Transverse colon (tissue), 4 donors: ENCODE data around the gene PLEKHG4. TPM values are rescaled to one million over a fixed set of nuclear protein-coding genes. Genes with fewer than 3 reads are reported as not detected.

ENCODE experiments used
- DNase-seq: peaks from one replicate; pipeline ENCODE4 v3.0.0-alpha.2; 2019
- H3K27ac ChIP-seq, 4 donors: fragments of 200-600 bp; sonication (generic); 2 replicates each; pipeline ENCODE4 v1.5.1; 2016 to 2018; ENCODE audit warnings: inconsistent platforms in 4 of 4
- H3K27me3 ChIP-seq: fragments of 200-600 bp; sonication (generic); 2 replicates; pipeline ENCODE4 v1.5.1; 2017; ENCODE audit warnings: inconsistent platforms
- H3K36me3 ChIP-seq, 4 donors: fragments of 200-600 bp; sonication (generic); 2 replicates each; pipeline ENCODE4 v1.5.1; 2017 to 2019; ENCODE audit warnings: inconsistent platforms in 4 of 4
- H3K4me1 ChIP-seq, 4 donors: fragments of 200-600 bp; sonication (generic); 2 replicates each; pipeline ENCODE4 v1.5.1; 2017 to 2020; ENCODE audit warnings: inconsistent platforms in 4 of 4
- H3K4me3 ChIP-seq, 4 donors: fragments of 200-600 bp; sonication (generic); 1 replicate in 1 of 4; 2 replicates in 3 of 4; pipeline versions ENCODE4 v1.5.1 to v1.6.1; 2017 to 2019; ENCODE audit warnings: inconsistent platforms in 4 of 4
- H3K9me3 ChIP-seq, 2 donors: fragments of 200-600 bp; sonication (generic); 2 replicates each; pipeline ENCODE4 v1.5.1; 2017 to 2019; ENCODE audit warnings: inconsistent platforms in 2 of 2
- EP300 ChIP-seq: sonication (generic); formaldehyde crosslinking; IDR thresholded peaks from one replicate; pipeline ENCODE4 v1.6.1; 2017; ENCODE audit warnings: antibody characterized with exemption, low read depth
- POLR2A ChIP-seq: fragments of 450-650 bp; IDR thresholded peaks from one replicate; pipeline ENCODE4 v1.6.1; 2016; ENCODE audit warnings: antibody characterized with exemption, mild to moderate bottlenecking, moderate library complexity
- POLR2AphosphoS5 ChIP-seq, 3 donors: sonication (generic); formaldehyde crosslinking; IDR thresholded peaks; one replicate each; pipeline ENCODE4 v1.6.1; 2016; ENCODE audit warnings: antibody characterized with exemption in 3 of 3
- WGBS, 2 donors: methylation state at CpG; one replicate each; pipeline ENCODE4 v1.1.5; 2018; ENCODE audit warnings: low coverage in 1 of 2; 5-methylcytosine and 5-hydroxymethylcytosine counted together
- in situ Hi-C, 4 donors: fragments of 200-750 bp; cut with MboI; loops; one replicate each; pipeline versions ENCODE4 v1.15.0 to v1.15.1; 2017; ENCODE audit warnings: low sequenced_read_pairs in 3 of 4, low pct_ligation_motif_present in 1 of 4, low pct_unique_long_range_greater_than_20kb in 1 of 4
- intact Hi-C: fragments of 100-400 bp; cut with DNase I; formaldehyde crosslinking; loops from one replicate; pipeline ENCODE4 v1.15.1; 2023; ENCODE audit warnings: low total_unique reads
- total RNA-seq, 4 donors: library from RNA; depleted of rRNA; stranded (reverse); fragments of >200 nt; gene quantifications; one replicate each; pipeline ENCODE4 v1.1.0, GENCODE V29; 2016
- TF ChIP-seq, protein P1 (sequence below), 5 experiments: fragments of 200-600 bp in 3 of 5; fragments of 450-650 bp in 2 of 5; sonication (generic) in 3 of 5; IDR thresholded peaks; 1 replicate in 2 of 5; 2 replicates in 3 of 5; pipeline ENCODE4 v1.5.1; 2016 to 2017; ENCODE audit warnings: antibody characterized with exemption in 5 of 5, inconsistent platforms in 3 of 5, mild to moderate bottlenecking in 2 of 5, moderate library complexity in 1 of 5

The PLEKHG4 gene, protein sequence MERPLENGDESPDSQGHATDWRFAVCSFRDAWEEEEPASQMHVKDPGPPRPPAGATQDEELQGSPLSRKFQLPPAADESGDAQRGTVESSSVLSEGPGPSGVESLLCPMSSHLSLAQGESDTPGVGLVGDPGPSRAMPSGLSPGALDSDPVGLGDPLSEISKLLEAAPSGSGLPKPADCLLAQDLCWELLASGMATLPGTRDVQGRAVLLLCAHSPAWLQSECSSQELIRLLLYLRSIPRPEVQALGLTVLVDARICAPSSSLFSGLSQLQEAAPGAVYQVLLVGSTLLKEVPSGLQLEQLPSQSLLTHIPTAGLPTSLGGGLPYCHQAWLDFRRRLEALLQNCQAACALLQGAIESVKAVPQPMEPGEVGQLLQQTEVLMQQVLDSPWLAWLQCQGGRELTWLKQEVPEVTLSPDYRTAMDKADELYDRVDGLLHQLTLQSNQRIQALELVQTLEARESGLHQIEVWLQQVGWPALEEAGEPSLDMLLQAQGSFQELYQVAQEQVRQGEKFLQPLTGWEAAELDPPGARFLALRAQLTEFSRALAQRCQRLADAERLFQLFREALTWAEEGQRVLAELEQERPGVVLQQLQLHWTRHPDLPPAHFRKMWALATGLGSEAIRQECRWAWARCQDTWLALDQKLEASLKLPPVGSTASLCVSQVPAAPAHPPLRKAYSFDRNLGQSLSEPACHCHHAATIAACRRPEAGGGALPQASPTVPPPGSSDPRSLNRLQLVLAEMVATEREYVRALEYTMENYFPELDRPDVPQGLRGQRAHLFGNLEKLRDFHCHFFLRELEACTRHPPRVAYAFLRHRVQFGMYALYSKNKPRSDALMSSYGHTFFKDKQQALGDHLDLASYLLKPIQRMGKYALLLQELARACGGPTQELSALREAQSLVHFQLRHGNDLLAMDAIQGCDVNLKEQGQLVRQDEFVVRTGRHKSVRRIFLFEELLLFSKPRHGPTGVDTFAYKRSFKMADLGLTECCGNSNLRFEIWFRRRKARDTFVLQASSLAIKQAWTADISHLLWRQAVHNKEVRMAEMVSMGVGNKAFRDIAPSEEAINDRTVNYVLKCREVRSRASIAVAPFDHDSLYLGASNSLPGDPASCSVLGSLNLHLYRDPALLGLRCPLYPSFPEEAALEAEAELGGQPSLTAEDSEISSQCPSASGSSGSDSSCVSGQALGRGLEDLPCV
- 10 to 100 TPM in 2 of 4 donors, 1 to 10 TPM in 1, under 1 TPM in 1; 0.80 to 12.2 (median 8.7) TPM for total RNA-seq

DNA sequence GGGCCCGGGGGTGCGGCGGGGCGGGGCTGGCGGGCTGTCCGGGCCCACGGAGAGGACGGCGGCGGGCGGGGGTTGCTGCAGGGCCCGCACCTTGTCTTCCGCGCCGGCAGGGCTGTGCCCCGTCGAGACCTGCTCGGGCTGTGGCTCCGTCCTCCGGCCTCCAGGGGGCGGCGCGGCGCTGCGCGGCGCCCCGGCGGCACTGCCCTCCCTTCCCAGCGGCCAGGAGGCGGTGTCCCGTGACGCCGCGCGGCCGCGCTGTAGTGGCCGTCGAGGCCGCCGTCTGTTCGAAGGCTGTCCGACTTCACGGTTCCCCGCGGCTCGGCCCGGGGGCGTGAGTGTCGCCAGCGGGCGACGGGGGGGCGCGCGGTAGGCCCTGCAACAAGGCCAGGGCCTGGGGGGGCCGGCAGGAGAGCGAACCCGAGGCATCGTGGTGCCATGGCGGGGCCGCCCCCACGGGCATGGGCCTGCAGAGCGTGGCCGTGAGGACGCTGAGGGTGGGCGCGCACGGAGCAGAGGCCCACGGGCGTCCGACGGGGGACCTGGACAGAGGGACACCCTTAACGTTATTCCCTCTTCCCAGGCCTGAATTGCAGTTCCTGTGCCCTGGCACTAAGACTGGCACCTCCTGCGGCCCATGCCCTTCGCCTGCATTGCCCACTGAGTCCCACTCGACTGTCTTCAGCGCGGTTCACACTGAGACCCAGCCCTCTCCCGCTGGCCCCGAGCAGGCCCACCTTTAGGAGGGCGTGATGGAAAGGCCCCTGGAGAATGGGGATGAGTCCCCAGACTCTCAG, at the start of gene PLEKHG4:
Gene PLEKHG4 (plus strand): TSS at position 237 of the 794 bp plus-strand sequence. CDS start 513 bp downstream, at position 750.
- no peaks in the 10 kb centered on the region for H3K9me3 ChIP-seq
- H3K27me3 ChIP-seq, result no peaks in the 10 kb centered on the region
- peak within 1 kb of the TSS; percentile 52 to 78 (median 66) for H3K27ac ChIP-seq
- H3K4me1 ChIP-seq, result peaks cover 0 to 23% (median 21%) of the 10 kb centered on the region in 4 donors
- in situ Hi-C loops (loop anchor here in 1 of 4 donors (25.0 kb wide), 1 partner anchor 108 kb away; the partner anchor contains the start of gene TPPP3), intact Hi-C loops (loop anchor here (5.0 kb wide), 1 partner anchor 118 kb away; no protein-coding TSS in a partner anchor)
- H3K36me3 ChIP-seq, result no peaks in the 10 kb centered on the region
- peak; percentile 85 for DNase-seq
- H3K4me3 ChIP-seq, result peak within 1 kb of the TSS; percentile 52 to 78 (median 58)
- TF ChIP-seq, protein P1, sequence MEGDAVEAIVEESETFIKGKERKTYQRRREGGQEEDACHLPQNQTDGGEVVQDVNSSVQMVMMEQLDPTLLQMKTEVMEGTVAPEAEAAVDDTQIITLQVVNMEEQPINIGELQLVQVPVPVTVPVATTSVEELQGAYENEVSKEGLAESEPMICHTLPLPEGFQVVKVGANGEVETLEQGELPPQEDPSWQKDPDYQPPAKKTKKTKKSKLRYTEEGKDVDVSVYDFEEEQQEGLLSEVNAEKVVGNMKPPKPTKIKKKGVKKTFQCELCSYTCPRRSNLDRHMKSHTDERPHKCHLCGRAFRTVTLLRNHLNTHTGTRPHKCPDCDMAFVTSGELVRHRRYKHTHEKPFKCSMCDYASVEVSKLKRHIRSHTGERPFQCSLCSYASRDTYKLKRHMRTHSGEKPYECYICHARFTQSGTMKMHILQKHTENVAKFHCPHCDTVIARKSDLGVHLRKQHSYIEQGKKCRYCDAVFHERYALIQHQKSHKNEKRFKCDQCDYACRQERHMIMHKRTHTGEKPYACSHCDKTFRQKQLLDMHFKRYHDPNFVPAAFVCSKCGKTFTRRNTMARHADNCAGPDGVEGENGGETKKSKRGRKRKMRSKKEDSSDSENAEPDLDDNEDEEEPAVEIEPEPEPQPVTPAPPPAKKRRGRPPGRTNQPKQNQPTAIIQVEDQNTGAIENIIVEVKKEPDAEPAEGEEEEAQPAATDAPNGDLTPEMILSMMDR (IDR thresholded peaks at IDR 0.05), result peak in 4 of 5 experiments; percentile 59 to 84 (median 62)
- peak in 2 of 3 donors; percentile 14 to 23 for TF ChIP-seq POLR2AphosphoS5 (IDR thresholded peaks at IDR 0.05)
- no peak for TF ChIP-seq POLR2A
- no peak for TF ChIP-seq EP300
- WGBS, 2 donors, result 22% methylated on average over 43 of the region's 83 CpGs; no CpG with 5 or more reads in 1 of the 2 donors

DNA sequence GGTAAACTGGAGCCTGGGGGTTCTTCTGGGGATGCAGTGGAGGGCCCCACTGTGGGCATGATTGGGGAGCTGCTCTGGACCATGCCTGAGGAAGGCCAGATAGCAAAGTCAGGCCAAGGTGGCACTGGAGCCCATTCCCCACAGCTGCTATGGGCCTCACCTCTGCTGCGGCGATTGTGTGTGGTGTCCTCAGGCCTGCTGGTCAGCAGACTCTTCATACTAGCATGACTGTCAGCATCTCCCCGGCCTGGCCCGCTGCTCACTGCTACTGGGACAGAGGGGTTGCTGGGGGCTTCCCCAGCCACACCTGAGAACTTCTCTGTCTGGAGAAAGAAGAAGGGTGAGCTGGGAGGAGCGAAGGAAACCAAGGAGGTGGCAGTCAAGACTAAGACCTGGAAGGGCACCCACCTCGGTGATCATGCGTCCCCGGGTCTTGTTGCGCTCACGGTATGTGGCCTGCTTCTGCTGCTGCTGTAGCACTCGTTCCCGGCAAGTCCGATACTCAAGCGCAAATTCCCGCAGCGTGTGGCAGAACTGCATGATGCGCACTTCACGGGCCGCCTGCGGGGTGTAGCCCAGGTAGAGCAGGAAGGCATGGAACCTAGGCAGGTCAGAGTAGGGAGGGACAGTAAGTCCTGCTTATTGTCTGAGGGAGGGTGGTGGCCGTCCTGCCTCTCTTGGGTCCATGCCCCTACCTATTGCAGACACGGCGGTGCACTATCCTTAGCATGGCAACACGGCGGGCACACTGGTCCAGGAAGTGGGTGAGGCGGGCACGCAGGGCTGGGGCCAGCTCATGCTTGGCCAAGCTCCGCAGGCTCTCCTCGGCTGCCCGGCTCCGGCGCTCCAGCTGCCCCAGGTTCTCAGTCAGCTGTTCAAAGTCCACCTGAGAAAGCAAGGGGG, 49.2 kb upstream of the PLEKHG4 start:
- WGBS, 2 donors, result 92% methylated on average over 32 of the region's 32 CpGs; no CpG with 5 or more reads in 1 of the 2 donors
- Histone ChIP-seq H3K4me1 (peaks cover 7 to 21% (median 16%) of the 10 kb centered on the region in 4 donors), H3K27me3 (no peaks in the 10 kb centered on the region), H3K36me3 (peaks cover 0 to 23% (median 9%) of the 10 kb centered on the region in 4 donors), H3K9me3 (no peaks in the 10 kb centered on the region), H3K4me3 (no peak overlapping the region), H3K27ac (no peak overlapping the region)
- intact Hi-C loops (no loop called here), in situ Hi-C loops (no loop called here)
- TF ChIP-seq EP300 (no peak), POLR2AphosphoS5 (IDR thresholded peaks at IDR 0.05) (peak in 1 of 3 donors; percentile 5)
- no peak for DNase-seq

DNA sequence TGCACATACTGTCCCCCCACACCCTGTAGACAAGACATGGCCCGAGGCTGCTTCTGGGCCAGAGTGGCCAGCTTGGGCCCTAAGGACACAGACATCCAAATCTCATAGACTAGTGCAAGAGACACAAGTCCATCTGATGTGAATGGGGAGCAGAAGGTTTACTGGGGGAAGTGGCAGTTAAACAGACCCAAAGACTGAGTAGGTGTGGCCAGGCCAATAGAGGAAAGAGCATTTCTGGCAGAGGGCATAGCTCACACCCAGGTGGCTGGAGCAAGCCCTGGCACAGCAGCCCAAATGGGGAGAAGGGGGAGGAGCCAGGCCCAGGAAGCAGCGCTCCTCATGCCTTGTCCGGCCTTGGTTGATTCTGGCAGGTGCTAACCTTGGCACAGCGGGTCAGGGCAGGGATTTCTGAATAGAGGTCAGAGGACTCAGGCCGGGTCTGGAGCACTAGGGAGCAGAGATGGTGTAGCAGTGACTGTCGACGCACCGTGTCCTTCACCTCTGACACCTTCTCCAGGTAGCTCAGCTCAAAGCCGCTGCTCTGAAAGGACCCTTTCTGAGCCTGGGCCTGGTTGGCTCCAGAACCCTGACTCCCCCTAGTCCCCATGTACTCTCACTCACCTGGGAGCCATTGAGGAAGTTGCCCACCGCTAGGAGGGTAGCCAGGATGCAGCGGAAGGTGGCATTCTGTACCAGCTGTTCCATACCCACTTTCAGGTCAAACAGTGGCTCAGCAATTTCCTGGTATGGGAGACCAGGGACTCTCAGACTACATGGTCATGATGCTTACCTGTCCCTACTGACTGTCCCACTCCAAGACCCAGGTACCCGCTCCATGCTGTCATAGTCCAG, 48.3 kb upstream of the PLEKHG4 start:
- Histone ChIP-seq H3K27me3 (no peaks in the 10 kb centered on the region), H3K4me3 (no peak overlapping the region), H3K27ac (no peak overlapping the region), H3K36me3 (peaks cover 0 to 26% (median 9%) of the 10 kb centered on the region in 4 donors), H3K9me3 (no peaks in the 10 kb centered on the region), H3K4me1 (peaks cover 7 to 17% (median 15%) of the 10 kb centered on the region in 4 donors)
- WGBS, 2 donors, result 93% methylated on average over 10 of the region's 12 CpGs; no CpG with 5 or more reads in 1 of the 2 donors
- no peak for DNase-seq
- TF ChIP-seq EP300 (no peak), POLR2A (no peak), POLR2AphosphoS5 (IDR thresholded peaks at IDR 0.05) (no peak)
- TF ChIP-seq, protein P1 (IDR thresholded peaks at IDR 0.05), result no peak
- in situ Hi-C loops (no loop called here), intact Hi-C loops (no loop called here)
